Uterus (tissue), 4 donors: ENCODE data around the gene GPANK1. TPM values are rescaled to one million over a fixed set of nuclear protein-coding genes. Genes with fewer than 3 reads are reported as not detected.

Experiments used
- DNase-seq, 2 donors: peaks; one replicate each; pipeline ENCODE4 v3.0.0-alpha.2; 2019 to 2020
- H3K27ac ChIP-seq, 2 donors: fragments of 200-600 bp; sonication (generic); 1 replicate in 1 of 2; 2 replicates in 1 of 2; pipeline ENCODE4 v1.5.1; 2016 to 2018
- H3K27me3 ChIP-seq, 2 donors: fragments of 200-600 bp; sonication (generic); one replicate each; pipeline ENCODE4 v1.5.1; 2018 to 2019; ENCODE audit warnings: control low read depth in 1 of 2
- H3K36me3 ChIP-seq, 2 donors: fragments of 200-600 bp; sonication (generic); one replicate each; pipeline ENCODE4 v1.5.1; 2019; ENCODE audit warnings: control low read depth in 1 of 2
- H3K4me1 ChIP-seq, 2 donors: fragments of 200-600 bp; sonication (generic); one replicate each; pipeline ENCODE4 v1.5.1; 2018 to 2019; ENCODE audit warnings: control low read depth in 1 of 2
- H3K4me3 ChIP-seq, 2 donors: fragments of 200-600 bp; sonication (generic); 1 replicate in 1 of 2; 2 replicates in 1 of 2; pipeline ENCODE4 v1.5.1; 2018 to 2019; ENCODE audit warnings: mild to moderate bottlenecking in 1 of 2
- H3K9me3 ChIP-seq, 2 donors: fragments of 200-600 bp; sonication (generic); one replicate each; pipeline ENCODE4 v1.5.1; 2019; ENCODE audit warnings: control low read depth in 1 of 2
- CTCF ChIP-seq, 4 experiments: fragments of 200-600 bp in 2 of 4; fragments of 450-650 bp in 2 of 4; sonication (generic) in 2 of 4; IDR thresholded peaks; one replicate each; pipeline ENCODE4 v1.5.1; 2016 to 2019; ENCODE audit warnings: antibody characterized with exemption in 4 of 4, mild to moderate bottlenecking in 2 of 4, moderate library complexity in 1 of 4
- POLR2A ChIP-seq, 2 donors: fragments of 450-650 bp; IDR thresholded peaks; one replicate each; pipeline ENCODE4 v1.6.1; 2016; ENCODE audit warnings: antibody characterized with exemption in 2 of 2, mild to moderate bottlenecking in 1 of 2, moderate library complexity in 1 of 2
- intact Hi-C: fragments of 100-400 bp; cut with DNase I; formaldehyde crosslinking; loops from one replicate; pipeline ENCODE4 v1.15.1; 2023; ENCODE audit warnings: low total_unique reads
- total RNA-seq, 4 donors: library from RNA; depleted of rRNA in 3 of 4; stranded (reverse); fragments of >200 nt in 3 of 4; gene quantifications; one replicate each; pipeline versions ENCODE4 v1.1.0 to v1.2.4, GENCODE V29; 2014 to 2023
- donor health status: DM: yes; HTN: yes; CAD: no.

Gene GPANK1
- total RNA-seq, 4 donors from 2014 or later = 5.1 to 25.6 (median 15.4) TPM

- H3K27ac ChIP-seq = no peak overlapping the region
- TF ChIP-seq POLR2A (IDR thresholded peaks at IDR 0.05) (no peak), CTCF (IDR thresholded peaks at IDR 0.05) (no peak)
- H3K36me3 ChIP-seq = no peaks in the 10 kb centered on the region
- no peak for DNase-seq
- intact Hi-C loops = no loop called here
- H3K27me3 ChIP-seq = no peaks in the 10 kb centered on the region
- peaks cover 7 to 9% of the 10 kb centered on the region in 2 donors for H3K4me1 ChIP-seq
- H3K9me3 ChIP-seq = no peaks in the 10 kb centered on the region
- no peak overlapping the region for H3K4me3 ChIP-seq
Observed at GRCh38 chr6:31697555-31697954, 32.8 kb upstream of the GPANK1 start.

- no peak for DNase-seq
- no peak for TF ChIP-seq CTCF (IDR thresholded peaks at IDR 0.05)
- no peak for TF ChIP-seq POLR2A (IDR thresholded peaks at IDR 0.05)
- intact Hi-C loops = no loop called here
- Histone ChIP-seq H3K4me3 (no peak overlapping the region), H3K4me1 (no peaks in the 10 kb centered on the region), H3K27me3 (no peaks in the 10 kb centered on the region), H3K36me3 (no peaks in the 10 kb centered on the region), H3K9me3 (no peaks in the 10 kb centered on the region), H3K27ac (no peak overlapping the region)
Observed at GRCh38 chr6:31693535-31693934, 28.7 kb upstream of the GPANK1 start.

GRCh38 chr6:31692886-31693285 is 28.1 kb upstream of the GPANK1 start:
- intact Hi-C loops = no loop called here
- Histone ChIP-seq H3K27ac (no peak overlapping the region), H3K36me3 (no peaks in the 10 kb centered on the region)

GRCh38 chr6:31692353-31692752 is 27.6 kb upstream of the GPANK1 start:
- Histone ChIP-seq H3K36me3 (no peaks in the 10 kb centered on the region), H3K27me3 (no peaks in the 10 kb centered on the region), H3K4me3 (no peak overlapping the region), H3K27ac (no peak overlapping the region), H3K4me1 (no peaks in the 10 kb centered on the region), H3K9me3 (no peaks in the 10 kb centered on the region)
- TF ChIP-seq POLR2A (IDR thresholded peaks at IDR 0.05) (no peak), CTCF (IDR thresholded peaks at IDR 0.05) (no peak)
- DNase-seq = no peak
- intact Hi-C loops = no loop called here

More at GRCh38 chr6:31692886-31693285, 28.1 kb upstream of the GPANK1 start:
- Histone ChIP-seq H3K9me3 (no peaks in the 10 kb centered on the region), H3K27me3 (no peaks in the 10 kb centered on the region), H3K4me3 (no peak overlapping the region), H3K4me1 (no peaks in the 10 kb centered on the region)
- TF ChIP-seq POLR2A (IDR thresholded peaks at IDR 0.05) = no peak
- TF ChIP-seq CTCF (IDR thresholded peaks at IDR 0.05) = no peak
- DNase-seq = no peak

GRCh38 chr6:31691564-31692108 is 26.8 kb upstream of the GPANK1 start:
- TF ChIP-seq POLR2A (IDR thresholded peaks at IDR 0.05) (no peak), CTCF (IDR thresholded peaks at IDR 0.05) (no peak)

More at GRCh38 chr6:31691564-31692108, 26.8 kb upstream of the GPANK1 start:
- intact Hi-C loops = no loop called here
- no peaks in the 10 kb centered on the region for H3K4me1 ChIP-seq
- no peak for DNase-seq
- H3K27ac ChIP-seq = no peak overlapping the region
- H3K9me3 ChIP-seq = no peaks in the 10 kb centered on the region
- H3K27me3 ChIP-seq = no peaks in the 10 kb centered on the region
- no peaks in the 10 kb centered on the region for H3K36me3 ChIP-seq
- no peak overlapping the region for H3K4me3 ChIP-seq
